GM20431 (cell line): Measurements from ENCODE around the gene ANKS6.

Experiments
- in situ Hi-C: fragments of 300-500 bp; cut with MseI, MboI; formaldehyde crosslinking; loops from one replicate; pipeline ENCODE4 v1.15.0; 2020; ENCODE audit warnings: low sequenced_read_pairs; ENCODE audit not compliant: unreplicated experiment

The ANKS6 gene

GRCh38 chr9:98742325-98743280, 53.8 kb downstream of the ANKS6 start:
- in situ Hi-C loops, result no loop called here

GRCh38 chr9:98740226-98740881, 56.0 kb downstream of the ANKS6 start:
- in situ Hi-C loops, result no loop called here

GRCh38 chr9:98738741-98739140, 57.6 kb downstream of the ANKS6 start:
- in situ Hi-C loops, result no loop called here

- in situ Hi-C loops, result no loop called here
Observed at GRCh38 chr9:98736226-98736625, 60.1 kb downstream of the ANKS6 start.

GRCh38 chr9:98732801-98733200, 63.6 kb downstream of the ANKS6 start:
- in situ Hi-C loops, result no loop called here

GRCh38 chr9:98732091-98732490, 64.3 kb downstream of the ANKS6 start:
- in situ Hi-C loops, result no loop called here

- in situ Hi-C loops, result no loop called here
Observed at GRCh38 chr9:98730871-98731270, 65.5 kb downstream of the ANKS6 start.

- in situ Hi-C loops, result no loop called here
Observed at GRCh38 chr9:98728500-98728899, 67.9 kb downstream of the ANKS6 start.

- in situ Hi-C loops, result no loop called here
Observed at GRCh38 chr9:98727428-98727827, 68.9 kb downstream of the ANKS6 start.

GRCh38 chr9:98726735-98727134, 69.6 kb downstream of the ANKS6 start:
- in situ Hi-C loops, result no loop called here

GRCh38 chr9:98724810-98725530, 71.4 kb downstream of the ANKS6 start:
- in situ Hi-C loops, result no loop called here

- in situ Hi-C loops, result no loop called here
Observed at GRCh38 chr9:98721643-98722042, 74.7 kb downstream of the ANKS6 start.

GRCh38 chr9:98720402-98720801, 76.0 kb downstream of the ANKS6 start:
- in situ Hi-C loops, result no loop called here

- in situ Hi-C loops, result no loop called here
Observed at GRCh38 chr9:98719055-98719454, 77.3 kb downstream of the ANKS6 start.

- in situ Hi-C loops, result no loop called here
Observed at GRCh38 chr9:98714833-98715232, 81.5 kb downstream of the ANKS6 start.

- in situ Hi-C loops, result no loop called here
Observed at GRCh38 chr9:98712987-98713386, 83.4 kb downstream of the ANKS6 start.

GRCh38 chr9:98709968-98710965, 86.1 kb downstream of the ANKS6 start:
- in situ Hi-C loops, result no loop called here

GRCh38 chr9:98708933-98709911, 87.1 kb downstream of the ANKS6 start, which contains the start of gene GABBR2:
TSS of gene GABBR2 (minus strand) at chr9:98708935. CDS start at chr9:98708737, 198 bp downstream.
- in situ Hi-C loops, result no loop called here
